ENCODE measurements around the gene FXYD5. TPM values are rescaled to one million over a fixed set of nuclear protein-coding genes. Genes with fewer than 3 reads are reported as not detected.
A peak's percentile ranks its signal among the peaks of the same experiment; 100 is the strongest.

Gene FXYD5
- total and polyA plus RNA-seq, 9 of the 15 experiments (the other 6 are each of a cell fraction or from before 2014, with no cell fraction given): 104 to 537 (median 174) TPM

DNA sequence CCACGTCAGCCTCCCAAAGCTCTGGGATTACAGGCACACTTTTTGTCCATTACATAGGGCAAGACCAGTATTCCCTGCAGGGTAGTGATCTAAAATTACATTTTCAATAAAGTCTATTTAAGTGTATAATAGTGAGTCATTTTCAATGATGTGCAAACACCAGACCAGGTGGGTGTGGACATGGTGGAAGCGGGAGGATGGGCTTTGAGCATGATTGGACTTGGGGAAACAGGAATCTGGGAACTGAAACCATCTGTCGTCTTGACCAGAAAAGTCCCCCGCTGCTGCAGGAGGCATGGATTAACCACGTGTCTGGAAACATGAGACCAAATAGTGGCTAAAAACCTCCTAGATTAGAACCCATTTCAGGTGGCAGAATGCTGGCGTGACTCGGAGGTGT is 34.0 kb upstream of the FXYD5 start:
- in situ Hi-C loops (cut with MboI) (no loop called here), intact Hi-C loops (cut with micrococcal nuclease) (no loop called here)
- H3K36me3 ChIP-seq (ENCODE audit: control insufficient read depth, insufficient read depth, low read length): no peaks in the 10 kb centered on the region
- TF ChIP-seq PRDM10 (IDR thresholded peaks at IDR 0.05; ENCODE audit: partially characterized antibody): peak; percentile 33
- TF ChIP-seq, protein P1, sequence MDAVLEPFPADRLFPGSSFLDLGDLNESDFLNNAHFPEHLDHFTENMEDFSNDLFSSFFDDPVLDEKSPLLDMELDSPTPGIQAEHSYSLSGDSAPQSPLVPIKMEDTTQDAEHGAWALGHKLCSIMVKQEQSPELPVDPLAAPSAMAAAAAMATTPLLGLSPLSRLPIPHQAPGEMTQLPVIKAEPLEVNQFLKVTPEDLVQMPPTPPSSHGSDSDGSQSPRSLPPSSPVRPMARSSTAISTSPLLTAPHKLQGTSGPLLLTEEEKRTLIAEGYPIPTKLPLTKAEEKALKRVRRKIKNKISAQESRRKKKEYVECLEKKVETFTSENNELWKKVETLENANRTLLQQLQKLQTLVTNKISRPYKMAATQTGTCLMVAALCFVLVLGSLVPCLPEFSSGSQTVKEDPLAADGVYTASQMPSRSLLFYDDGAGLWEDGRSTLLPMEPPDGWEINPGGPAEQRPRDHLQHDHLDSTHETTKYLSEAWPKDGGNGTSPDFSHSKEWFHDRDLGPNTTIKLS (IDR thresholded peaks at IDR 0.05; ENCODE audit: borderline replicate concordance, low read depth): no peak
- no peaks in the 10 kb centered on the region for H3K9me3 ChIP-seq (replicated peaks; ENCODE audit: control insufficient read depth, insufficient read depth, low read depth, low read length)
- ChIA-PET POLR2A (no interaction called here), CTCF (ENCODE audit: low intra/inter-chr PET ratio) (no interaction called here)
- FAIRE-seq (no peak), ATAC-seq (no peak), DNase-seq (ENCODE audit: extremely low read depth in 1 of 4, low spot score in 3 of 4) (no peak)
- H3K9ac ChIP-seq (ENCODE audit: insufficient read depth in 1 of 2, low read depth in 2 of 2, low read length in 2 of 2): no peak overlapping the region
- H3K4me1 ChIP-seq (replicated peaks in 1 of 2; ENCODE audit: control insufficient read depth in 2 of 2, insufficient read depth in 2 of 2, low read length in 2 of 2): peaks cover 13 to 49% of the 10 kb centered on the region in 2 experiments; a peak in 4 of 5 replicates
- H3K27me3 ChIP-seq (ENCODE audit: control insufficient read depth in 2 of 2, insufficient read depth in 2 of 2, low read length in 2 of 2): peaks cover 0 to 17% of the 10 kb centered on the region in 2 experiments; a peak in 4 of 5 replicates
- no peaks in the 10 kb centered on the region for H3K79me2 ChIP-seq (ENCODE audit: control insufficient read depth, insufficient read depth, low read length)
- no peaks in the 10 kb centered on the region for H3K9me1 ChIP-seq (ENCODE audit: control insufficient read depth, insufficient read depth, low read length)
- no peak overlapping the region for H2AFZ ChIP-seq (ENCODE audit: low read depth, low read length)
- 49% methylated on average over 7 of the region's 7 CpGs for WGBS (ENCODE audit: insufficient coverage, low coverage, missing lambda C conversion rate)
- no peak overlapping the region for H3K4me3 ChIP-seq
- H4K20me1 ChIP-seq (replicated peaks; ENCODE audit: control insufficient read depth, insufficient read depth, low read length): no peaks in the 10 kb centered on the region
- no TSS peak for BruUV-seq (replicated peaks)
- H3K4me2 ChIP-seq (ENCODE audit: insufficient read depth, low read length): no peak overlapping the region
- H3K27ac ChIP-seq (ENCODE audit: extremely low read depth, low read depth, low read length): no peak overlapping the region
